ENCODE measurements around the gene GSTM4. TPM values are rescaled to one million over a fixed set of nuclear protein-coding genes. Genes with fewer than 3 reads are reported as not detected.

The GSTM4 gene
- total RNA-seq, 1 donor: 13.8 TPM

DNA sequence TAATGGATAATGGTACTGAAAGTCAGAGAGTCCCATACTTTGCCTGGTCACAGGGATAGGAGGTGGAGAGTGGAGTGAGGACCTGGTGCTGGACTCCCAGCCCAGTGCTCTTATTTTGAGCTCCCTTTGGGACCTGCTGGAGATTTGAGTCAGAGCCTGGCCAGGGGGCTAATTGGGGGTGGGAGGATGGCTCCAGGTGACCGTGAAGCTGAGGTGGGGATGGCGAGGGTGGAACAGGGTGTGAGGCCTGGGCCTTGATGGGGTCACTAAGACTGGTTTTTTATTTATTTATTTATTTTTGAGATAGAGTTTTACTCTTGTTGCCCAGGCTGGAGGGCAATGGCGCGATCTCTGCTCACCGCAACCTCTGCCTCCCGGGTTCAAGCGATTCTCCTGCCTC, 18.5 kb upstream of the GSTM4 start:
- no peak for DNase-seq (ENCODE audit: insufficient read length, low spot score, missing footprints)
- Histone ChIP-seq H3K27me3 (ENCODE audit: insufficient read depth, low read length) (no peaks in the 10 kb centered on the region), H3K9me3 (ENCODE audit: low read depth, low read length) (no peaks in the 10 kb centered on the region), H3K4me3 (ENCODE audit: insufficient read depth, low read length) (no peak overlapping the region), H3K27ac (ENCODE audit: low read depth, low read length) (no peak overlapping the region), H4K20me1 (ENCODE audit: insufficient read depth, low read length) (no peaks in the 10 kb centered on the region), H3K79me2 (ENCODE audit: insufficient read depth, low read length) (no peaks in the 10 kb centered on the region), H2AFZ (ENCODE audit: low read length) (no peak overlapping the region), H3K4me2 (ENCODE audit: insufficient read depth, low read length) (no peak overlapping the region), H3K36me3 (ENCODE audit: insufficient read depth, low read length) (peaks cover 5% of the 10 kb centered on the region), H3K4me1 (ENCODE audit: insufficient read depth, low read length) (peaks cover 12% of the 10 kb centered on the region)
- TF ChIP-seq, protein P1, sequence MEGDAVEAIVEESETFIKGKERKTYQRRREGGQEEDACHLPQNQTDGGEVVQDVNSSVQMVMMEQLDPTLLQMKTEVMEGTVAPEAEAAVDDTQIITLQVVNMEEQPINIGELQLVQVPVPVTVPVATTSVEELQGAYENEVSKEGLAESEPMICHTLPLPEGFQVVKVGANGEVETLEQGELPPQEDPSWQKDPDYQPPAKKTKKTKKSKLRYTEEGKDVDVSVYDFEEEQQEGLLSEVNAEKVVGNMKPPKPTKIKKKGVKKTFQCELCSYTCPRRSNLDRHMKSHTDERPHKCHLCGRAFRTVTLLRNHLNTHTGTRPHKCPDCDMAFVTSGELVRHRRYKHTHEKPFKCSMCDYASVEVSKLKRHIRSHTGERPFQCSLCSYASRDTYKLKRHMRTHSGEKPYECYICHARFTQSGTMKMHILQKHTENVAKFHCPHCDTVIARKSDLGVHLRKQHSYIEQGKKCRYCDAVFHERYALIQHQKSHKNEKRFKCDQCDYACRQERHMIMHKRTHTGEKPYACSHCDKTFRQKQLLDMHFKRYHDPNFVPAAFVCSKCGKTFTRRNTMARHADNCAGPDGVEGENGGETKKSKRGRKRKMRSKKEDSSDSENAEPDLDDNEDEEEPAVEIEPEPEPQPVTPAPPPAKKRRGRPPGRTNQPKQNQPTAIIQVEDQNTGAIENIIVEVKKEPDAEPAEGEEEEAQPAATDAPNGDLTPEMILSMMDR (IDR thresholded peaks at IDR 0.05; ENCODE audit: extremely low read depth, low read depth, low read length): no peak

DNA sequence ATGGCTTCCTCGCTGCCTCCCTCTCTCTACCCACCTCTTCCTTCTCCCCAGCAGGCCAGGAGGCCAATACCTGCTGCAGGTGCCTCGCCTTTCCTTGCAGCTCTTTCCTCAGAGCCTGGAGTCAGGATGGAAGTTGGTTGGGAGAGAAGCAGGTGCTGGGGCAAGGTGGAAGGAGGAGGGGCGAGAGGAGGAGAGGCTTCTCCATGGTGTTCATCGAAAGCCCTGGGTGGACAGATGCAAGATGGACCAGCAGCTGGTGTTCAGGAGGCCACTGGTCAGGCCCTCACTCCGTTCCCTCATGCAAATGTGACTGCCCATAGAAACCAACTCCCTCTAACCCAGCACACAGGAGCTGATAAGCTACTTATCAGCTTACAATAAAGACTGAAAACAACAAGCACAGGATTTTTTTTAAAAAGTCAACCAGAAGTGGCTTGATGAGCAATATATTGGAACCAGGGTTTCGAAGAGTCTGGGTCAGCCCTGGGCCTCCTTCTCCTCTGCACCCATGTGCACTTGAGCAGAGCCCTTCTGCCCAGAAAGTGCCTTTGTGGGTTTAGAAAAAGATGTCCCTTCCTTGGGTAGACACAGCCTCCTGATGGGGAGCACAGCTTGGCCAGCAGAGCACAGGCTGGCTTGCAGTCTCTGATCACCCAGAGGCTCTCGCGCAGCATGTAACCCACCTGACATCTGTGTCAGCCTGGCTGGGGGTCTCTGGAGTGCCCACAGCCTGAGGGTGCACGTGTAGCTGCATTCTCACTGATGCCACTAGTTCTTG, 16.6 kb upstream of the GSTM4 start:
- no peak overlapping the region for H3K4me2 ChIP-seq (ENCODE audit: insufficient read depth, low read length)
- DNase-seq (ENCODE audit: insufficient read length, low spot score, missing footprints): no peak
- H3K36me3 ChIP-seq (ENCODE audit: insufficient read depth, low read length): no peaks in the 10 kb centered on the region
- no peaks in the 10 kb centered on the region for H3K9me3 ChIP-seq (ENCODE audit: low read depth, low read length)
- H3K4me3 ChIP-seq (ENCODE audit: insufficient read depth, low read length): no peak overlapping the region
- H3K4me1 ChIP-seq (ENCODE audit: insufficient read depth, low read length): peaks cover 16% of the 10 kb centered on the region
- TF ChIP-seq, protein P1 (IDR thresholded peaks at IDR 0.05; ENCODE audit: extremely low read depth, low read depth, low read length): no peak
- no peaks in the 10 kb centered on the region for H3K27me3 ChIP-seq (ENCODE audit: insufficient read depth, low read length)
- no peak overlapping the region for H3K27ac ChIP-seq (ENCODE audit: low read depth, low read length)
- no peak overlapping the region for H2AFZ ChIP-seq (ENCODE audit: low read length)
- H4K20me1 ChIP-seq (ENCODE audit: insufficient read depth, low read length): no peaks in the 10 kb centered on the region
- no peaks in the 10 kb centered on the region for H3K79me2 ChIP-seq (ENCODE audit: insufficient read depth, low read length)

DNA sequence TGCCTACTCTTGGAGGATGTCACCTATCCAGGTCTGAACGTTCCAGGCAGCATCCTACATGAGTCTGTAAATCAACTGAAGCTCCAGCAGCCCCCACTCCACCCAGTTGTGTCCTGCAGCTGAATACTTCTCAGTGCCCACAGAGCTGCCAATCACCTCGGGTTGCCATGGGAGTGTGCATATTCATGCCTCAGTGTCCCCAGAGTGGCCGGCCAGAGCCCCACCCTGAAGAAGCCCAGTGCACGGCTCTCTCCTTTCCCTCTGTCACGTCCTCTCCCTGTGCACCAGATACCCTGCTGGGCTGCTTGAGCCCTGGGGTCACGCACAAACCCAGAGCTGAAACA, 16.1 kb upstream of the GSTM4 start:
- no peaks in the 10 kb centered on the region for H3K27me3 ChIP-seq (ENCODE audit: insufficient read depth, low read length)
- no peak overlapping the region for H2AFZ ChIP-seq (ENCODE audit: low read length)
- H3K4me3 ChIP-seq (ENCODE audit: insufficient read depth, low read length): no peak overlapping the region
- H3K9me3 ChIP-seq (ENCODE audit: low read depth, low read length): no peaks in the 10 kb centered on the region
- no peaks in the 10 kb centered on the region for H3K36me3 ChIP-seq (ENCODE audit: insufficient read depth, low read length)
- DNase-seq (ENCODE audit: insufficient read length, low spot score, missing footprints): no peak
- H3K79me2 ChIP-seq (ENCODE audit: insufficient read depth, low read length): no peaks in the 10 kb centered on the region
- H3K27ac ChIP-seq (ENCODE audit: low read depth, low read length): no peak overlapping the region
- TF ChIP-seq, protein P1 (IDR thresholded peaks at IDR 0.05; ENCODE audit: extremely low read depth, low read depth, low read length): no peak
- H4K20me1 ChIP-seq (ENCODE audit: insufficient read depth, low read length): no peaks in the 10 kb centered on the region
- H3K4me2 ChIP-seq (ENCODE audit: insufficient read depth, low read length): no peak overlapping the region
- H3K4me1 ChIP-seq (ENCODE audit: insufficient read depth, low read length): peaks cover 16% of the 10 kb centered on the region

DNA sequence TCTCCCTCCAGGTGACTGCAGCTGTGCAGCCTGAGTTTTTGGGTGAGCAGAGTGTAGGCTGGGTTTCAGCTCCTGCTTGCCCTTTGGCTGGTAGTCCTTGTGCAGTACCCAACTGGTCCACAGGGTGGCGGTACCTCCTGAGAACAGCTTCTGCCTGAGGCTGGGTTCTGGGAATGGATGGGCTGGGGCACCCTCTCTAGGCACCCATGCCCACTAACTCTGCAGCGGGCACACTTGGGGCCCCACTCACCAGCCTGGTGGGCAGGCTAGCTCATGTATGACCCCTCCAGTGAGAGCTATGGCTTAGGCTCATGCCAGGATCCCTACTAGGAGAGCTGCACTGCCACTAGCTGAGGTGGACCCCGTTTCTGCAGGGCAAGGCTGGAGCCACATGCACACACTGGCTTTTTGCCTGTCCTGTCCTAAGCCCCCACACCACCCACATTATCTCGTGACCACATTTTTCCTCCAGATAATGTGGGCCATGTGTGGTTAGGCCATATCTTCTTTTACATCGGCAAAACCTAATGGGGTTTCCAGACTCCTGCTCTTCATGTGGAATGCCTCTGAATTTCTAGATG, 15.5 kb upstream of the GSTM4 start:
- no peak overlapping the region for H3K4me3 ChIP-seq (ENCODE audit: insufficient read depth, low read length)
- no peaks in the 10 kb centered on the region for H3K27me3 ChIP-seq (ENCODE audit: insufficient read depth, low read length)
- no peaks in the 10 kb centered on the region for H3K79me2 ChIP-seq (ENCODE audit: insufficient read depth, low read length)
- no peak overlapping the region for H3K4me2 ChIP-seq (ENCODE audit: insufficient read depth, low read length)
- peaks cover 16% of the 10 kb centered on the region for H3K4me1 ChIP-seq (ENCODE audit: insufficient read depth, low read length)
- no peaks in the 10 kb centered on the region for H4K20me1 ChIP-seq (ENCODE audit: insufficient read depth, low read length)
- no peak overlapping the region for H3K27ac ChIP-seq (ENCODE audit: low read depth, low read length)
- TF ChIP-seq, protein P1 (IDR thresholded peaks at IDR 0.05; ENCODE audit: extremely low read depth, low read depth, low read length): peak; percentile 90
- H3K9me3 ChIP-seq (ENCODE audit: low read depth, low read length): no peaks in the 10 kb centered on the region
- no peak overlapping the region for H2AFZ ChIP-seq (ENCODE audit: low read length)
- DNase-seq (ENCODE audit: insufficient read length, low spot score, missing footprints): peak; percentile 94
- no peaks in the 10 kb centered on the region for H3K36me3 ChIP-seq (ENCODE audit: insufficient read depth, low read length)
